SHP77 (cell line): ENCODE measurements around the gene DGAT2.

Experiments
- DNase-seq, 2 experiments: peaks; one replicate each; lab custom pipeline; 2025; lab: John Stamatoyannopoulos, UW

The DGAT2 gene

GRCh38 chr11:75757651-75758050, 10.9 kb upstream of the DGAT2 start:
- no peak for DNase-seq

GRCh38 chr11:75759832-75760231, 8.7 kb upstream of the DGAT2 start:
- DNase-seq = no peak

GRCh38 chr11:75760243-75760642, 8.3 kb upstream of the DGAT2 start:
- DNase-seq = no peak

GRCh38 chr11:75760710-75761493, 7.7 kb upstream of the DGAT2 start:
- no peak for DNase-seq

GRCh38 chr11:75762158-75762557, 6.4 kb upstream of the DGAT2 start:
- DNase-seq = no peak

GRCh38 chr11:75762885-75763284, 5.7 kb upstream of the DGAT2 start:
- DNase-seq = no peak

GRCh38 chr11:75763846-75764245, 4.7 kb upstream of the DGAT2 start:
- DNase-seq = no peak

- DNase-seq = no peak
Measured at GRCh38 chr11:75765116-75765515, 3.5 kb upstream of the DGAT2 start.

- DNase-seq = no peak
Measured at GRCh38 chr11:75766443-75767227, 1.9 kb upstream of the DGAT2 start.

- DNase-seq = no peak
Measured at GRCh38 chr11:75767228-75767572, 1.4 kb upstream of the DGAT2 start.

GRCh38 chr11:75767793-75768111, 826 bp upstream of the DGAT2 start:
- no peak for DNase-seq

- no peak for DNase-seq
Measured at GRCh38 chr11:75768909-75769771, 562 bp downstream of the DGAT2 start.

- DNase-seq = no peak
Measured at GRCh38 chr11:75770102-75770501, 1.5 kb downstream of the DGAT2 start.

- DNase-seq = no peak
Measured at GRCh38 chr11:75771646-75772410, 3.2 kb downstream of the DGAT2 start.

GRCh38 chr11:75773595-75774353, 5.2 kb downstream of the DGAT2 start:
- no peak for DNase-seq

GRCh38 chr11:75775056-75775455, 6.5 kb downstream of the DGAT2 start:
- no peak for DNase-seq

- no peak for DNase-seq
Measured at GRCh38 chr11:75776546-75776945, 8.0 kb downstream of the DGAT2 start.

- DNase-seq = no peak
Measured at GRCh38 chr11:75777461-75778110, 9.0 kb downstream of the DGAT2 start.

- DNase-seq = no peak
Measured at GRCh38 chr11:75778962-75779361, 10.4 kb downstream of the DGAT2 start.

GRCh38 chr11:75779960-75780359, 11.4 kb downstream of the DGAT2 start:
- no peak for DNase-seq

GRCh38 chr11:75780888-75781287, 12.3 kb downstream of the DGAT2 start:
- DNase-seq = no peak
